IPS-18c (cell line): ENCODE data around the gene ACAT2.
"Not testable (repeated sequence)": the region's sequence is repeated elsewhere in the genome, so short reads cannot be mapped to it uniquely, and the experiment has no call there.

Experiments used
- H3K4me3 ChIP-seq: 2 replicates; pipeline ENCODE4 v1.7.0; 2013; ENCODE audit warnings: low read depth, mild to moderate bottlenecking, low read length, moderate library complexity; ENCODE audit not compliant: insufficient read depth
- H3K9me3 ChIP-seq: one replicate; pipeline ENCODE4 v1.6.1; 2013; ENCODE audit warnings: mild to moderate bottlenecking, low read length, moderate library complexity; ENCODE audit not compliant: control insufficient read depth, insufficient read depth

ACAT2 gene

GRCh38 chr6:159727717-159728445 lies 34.0 kb upstream of the ACAT2 start:
- Histone ChIP-seq H3K4me3 (peak overlapping the region; percentile 89), H3K9me3 (no peaks in the 10 kb centered on the region)

DNA sequence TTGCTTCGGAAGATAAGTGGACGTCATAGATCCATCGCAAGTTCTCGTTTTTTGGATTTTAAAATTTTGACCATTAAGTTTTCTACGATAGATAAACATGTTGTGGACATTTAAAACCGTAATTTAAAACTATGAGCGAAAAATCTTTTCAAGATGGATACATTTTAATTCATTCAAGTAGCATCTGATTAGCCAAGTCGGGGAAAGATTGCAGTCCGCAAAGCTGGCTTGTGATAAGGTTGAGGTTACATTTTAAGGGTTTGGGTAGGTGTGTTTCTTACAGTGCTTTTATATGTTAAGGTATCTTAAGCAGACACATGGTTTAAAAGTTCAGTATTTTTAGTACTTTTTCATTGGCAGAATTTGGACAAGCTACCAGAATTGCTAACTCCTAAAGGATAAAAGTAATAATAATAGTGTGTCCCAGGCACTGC lies 33.3 kb upstream of the ACAT2 start:
- H3K9me3 ChIP-seq, result no peaks in the 10 kb centered on the region
- peak overlapping the region; percentile 89 for H3K4me3 ChIP-seq

GRCh38 chr6:159729598-159730331 lies 32.1 kb upstream of the ACAT2 start:
- no peak overlapping the region for H3K4me3 ChIP-seq
- no peaks in the 10 kb centered on the region for H3K9me3 ChIP-seq

DNA sequence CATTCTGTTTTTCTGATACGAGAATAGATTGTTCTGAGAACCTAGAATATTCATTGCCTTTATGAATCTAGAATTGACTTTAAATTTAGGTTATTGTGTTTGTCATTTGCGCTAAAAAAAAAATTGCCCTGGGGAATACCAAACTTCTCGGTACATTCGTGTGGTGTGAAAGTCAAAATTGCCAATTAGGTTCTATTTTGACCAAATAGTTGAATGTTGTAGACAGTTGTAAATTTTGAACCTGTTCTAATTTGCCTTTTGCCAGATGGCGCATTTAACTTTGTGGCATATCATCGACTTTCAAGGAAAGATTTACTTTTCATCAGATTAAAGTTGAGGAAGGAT lies 31.5 kb upstream of the ACAT2 start:
- no peak overlapping the region for H3K4me3 ChIP-seq

DNA sequence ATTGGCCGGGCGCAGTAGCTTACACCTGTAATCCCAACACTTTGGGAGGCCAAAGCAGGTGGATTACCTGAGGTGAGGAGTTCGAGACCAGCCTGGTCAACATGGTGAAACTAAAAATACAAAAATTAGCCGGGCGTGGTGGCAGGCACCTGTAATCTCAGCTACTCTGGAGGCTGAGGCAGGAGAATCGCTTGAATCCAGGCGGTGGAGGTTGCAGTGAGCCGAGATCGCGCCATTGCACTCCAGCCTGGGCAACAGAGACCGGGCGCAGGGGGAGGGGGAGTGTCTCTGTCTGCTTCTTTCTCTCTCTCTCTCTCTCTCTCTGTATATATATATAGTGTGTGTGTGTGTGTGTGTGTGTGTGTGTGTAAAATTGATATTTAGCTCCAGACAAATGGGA lies 29.3 kb upstream of the ACAT2 start:
- H3K4me3 ChIP-seq, H3K9me3 ChIP-seq: not testable (repeated sequence)

More for the DNA sequence above, 31.5 kb upstream of the ACAT2 start:
- no peaks in the 10 kb centered on the region for H3K9me3 ChIP-seq

DNA sequence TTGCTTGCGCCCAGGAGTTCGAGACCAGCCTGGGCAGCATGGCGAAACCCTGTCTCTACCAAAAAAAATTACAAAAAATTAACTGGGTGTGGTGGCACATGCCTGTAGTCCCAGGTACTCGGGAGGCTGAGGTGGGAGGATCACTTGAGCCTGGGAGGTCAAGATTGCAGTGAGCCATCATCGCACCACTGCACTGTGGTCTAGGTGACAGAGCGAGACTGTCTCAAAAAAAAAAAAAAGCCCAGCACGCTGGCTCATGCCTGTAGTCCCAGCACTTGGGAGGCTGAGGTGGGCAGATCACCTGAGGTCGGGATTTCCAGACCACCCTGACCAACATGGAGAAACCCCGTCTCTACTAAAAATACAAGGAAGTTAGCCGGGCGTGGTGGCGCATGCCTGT lies 28.4 kb upstream of the ACAT2 start:
- not testable (repeated sequence) for H3K9me3 ChIP-seq

DNA sequence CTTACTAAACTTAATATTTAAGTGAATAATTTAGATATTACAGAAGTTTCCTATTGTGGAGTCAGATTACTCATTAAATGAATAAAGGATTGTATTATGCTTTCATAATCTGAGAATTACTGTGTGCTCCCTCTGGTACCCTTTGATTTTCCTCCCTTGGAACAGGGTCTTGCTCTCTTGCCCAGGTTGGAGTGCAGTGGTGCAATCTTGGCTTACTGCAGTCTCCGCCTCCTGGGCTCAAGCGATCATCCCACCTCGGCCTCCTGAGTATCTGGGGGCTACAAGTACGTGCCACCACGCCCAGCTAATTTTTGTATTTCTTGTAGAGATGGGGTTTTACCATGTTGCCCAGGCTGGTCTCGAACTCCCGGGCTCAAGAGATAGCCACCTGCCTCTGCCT lies 24.9 kb upstream of the ACAT2 start:
- Histone ChIP-seq H3K4me3 (no peak overlapping the region), H3K9me3 (no peaks in the 10 kb centered on the region)

More for the DNA sequence above, 28.4 kb upstream of the ACAT2 start:
- not testable (repeated sequence) for H3K4me3 ChIP-seq

DNA sequence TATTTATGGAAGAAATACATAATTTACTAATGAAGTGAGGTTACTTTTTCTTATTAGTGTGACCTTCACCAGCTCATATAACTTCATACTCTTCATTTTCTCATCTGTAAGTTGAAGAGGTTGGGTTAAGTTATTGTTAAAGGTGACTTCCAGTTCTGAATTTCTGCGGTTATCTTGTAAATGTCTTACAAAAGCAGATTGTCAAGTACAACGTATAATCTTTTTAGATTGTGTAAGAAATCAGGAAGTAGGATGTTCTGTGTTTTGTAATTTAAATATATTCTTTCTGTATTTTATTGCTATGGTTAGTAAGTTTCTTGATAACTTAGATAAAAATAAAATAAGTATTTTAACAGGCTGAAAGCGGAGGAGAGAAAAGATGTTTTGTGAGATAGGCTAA lies 22.5 kb upstream of the ACAT2 start:
- Histone ChIP-seq H3K4me3 (no peak overlapping the region), H3K9me3 (no peaks in the 10 kb centered on the region)

DNA sequence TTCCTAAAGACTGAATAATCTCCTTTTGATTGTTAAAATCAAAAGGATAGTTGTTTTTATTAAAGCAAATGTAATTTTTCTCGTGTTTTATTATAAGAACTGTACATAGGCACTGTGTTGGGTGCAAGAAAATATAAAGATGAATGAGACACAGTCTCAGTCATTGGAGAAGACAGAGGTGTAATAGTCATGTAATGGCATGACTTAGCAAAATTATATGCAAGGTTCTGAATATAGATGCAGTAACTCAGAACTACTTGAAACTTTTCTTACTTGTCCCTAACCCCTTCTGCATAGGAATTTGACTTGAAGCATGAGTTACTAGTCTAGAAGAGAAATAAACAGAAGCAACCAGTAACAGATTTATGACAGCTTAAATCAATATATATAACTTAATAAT lies 19.7 kb upstream of the ACAT2 start:
- H3K4me3 ChIP-seq, result no peak overlapping the region
- no peaks in the 10 kb centered on the region for H3K9me3 ChIP-seq

DNA sequence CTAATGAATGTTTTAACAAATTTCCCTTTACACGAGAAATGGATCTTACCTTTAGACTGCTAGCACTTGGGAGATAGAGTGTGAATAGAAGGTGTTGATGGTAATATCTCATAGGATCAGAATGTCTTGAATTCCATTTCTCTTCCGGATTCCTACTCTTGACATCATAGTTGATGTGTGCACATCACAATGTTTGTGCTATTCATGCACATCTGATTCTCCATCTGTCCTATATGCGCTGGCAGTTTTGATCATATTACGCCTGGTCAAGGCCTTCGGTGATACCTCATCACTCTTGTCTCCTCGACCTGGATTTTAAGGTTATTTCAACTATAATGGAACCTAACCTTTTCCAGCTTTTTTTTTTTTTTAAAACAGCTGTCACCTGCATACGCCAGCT lies 16.8 kb upstream of the ACAT2 start:
- no peaks in the 10 kb centered on the region for H3K9me3 ChIP-seq

GRCh38 chr6:159746759-159747158 lies 15.1 kb upstream of the ACAT2 start:
- Histone ChIP-seq H3K9me3 (no peaks in the 10 kb centered on the region), H3K4me3 (no peak overlapping the region)

More for the DNA sequence above, 16.8 kb upstream of the ACAT2 start:
- H3K4me3 ChIP-seq, result no peak overlapping the region

DNA sequence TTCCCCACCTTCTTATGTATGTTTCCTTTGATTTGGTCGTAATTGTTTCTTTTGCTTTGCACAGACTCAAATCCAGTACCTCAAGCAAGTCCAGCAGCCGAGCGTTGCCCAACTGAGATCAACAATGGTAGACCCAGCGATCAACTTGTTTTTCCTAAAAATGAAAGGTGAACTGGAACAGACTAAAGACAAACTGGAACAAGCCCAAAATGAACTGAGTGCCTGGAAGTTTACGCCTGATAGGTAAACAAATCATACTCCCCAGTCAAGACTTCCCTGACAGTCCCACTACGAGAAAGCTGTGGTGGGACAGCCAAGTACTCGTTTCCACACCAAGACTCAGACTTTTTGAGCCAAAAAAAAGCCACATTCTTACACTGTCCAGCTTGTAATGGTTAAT lies 13.7 kb upstream of the ACAT2 start:
- H3K4me3 ChIP-seq, H3K9me3 ChIP-seq: not testable (repeated sequence)

GRCh38 chr6:159751448-159751847 lies 10.4 kb upstream of the ACAT2 start:
- Histone ChIP-seq H3K9me3 (no peaks in the 10 kb centered on the region), H3K4me3 (no peak overlapping the region)

GRCh38 chr6:159753081-159753872 lies 8.6 kb upstream of the ACAT2 start:
- Histone ChIP-seq H3K9me3 (no peaks in the 10 kb centered on the region), H3K4me3 (no peak overlapping the region)

- H3K4me3 ChIP-seq, result no peak overlapping the region
- no peaks in the 10 kb centered on the region for H3K9me3 ChIP-seq
Measured at GRCh38 chr6:159754401-159754800, 7.4 kb upstream of the ACAT2 start.

DNA sequence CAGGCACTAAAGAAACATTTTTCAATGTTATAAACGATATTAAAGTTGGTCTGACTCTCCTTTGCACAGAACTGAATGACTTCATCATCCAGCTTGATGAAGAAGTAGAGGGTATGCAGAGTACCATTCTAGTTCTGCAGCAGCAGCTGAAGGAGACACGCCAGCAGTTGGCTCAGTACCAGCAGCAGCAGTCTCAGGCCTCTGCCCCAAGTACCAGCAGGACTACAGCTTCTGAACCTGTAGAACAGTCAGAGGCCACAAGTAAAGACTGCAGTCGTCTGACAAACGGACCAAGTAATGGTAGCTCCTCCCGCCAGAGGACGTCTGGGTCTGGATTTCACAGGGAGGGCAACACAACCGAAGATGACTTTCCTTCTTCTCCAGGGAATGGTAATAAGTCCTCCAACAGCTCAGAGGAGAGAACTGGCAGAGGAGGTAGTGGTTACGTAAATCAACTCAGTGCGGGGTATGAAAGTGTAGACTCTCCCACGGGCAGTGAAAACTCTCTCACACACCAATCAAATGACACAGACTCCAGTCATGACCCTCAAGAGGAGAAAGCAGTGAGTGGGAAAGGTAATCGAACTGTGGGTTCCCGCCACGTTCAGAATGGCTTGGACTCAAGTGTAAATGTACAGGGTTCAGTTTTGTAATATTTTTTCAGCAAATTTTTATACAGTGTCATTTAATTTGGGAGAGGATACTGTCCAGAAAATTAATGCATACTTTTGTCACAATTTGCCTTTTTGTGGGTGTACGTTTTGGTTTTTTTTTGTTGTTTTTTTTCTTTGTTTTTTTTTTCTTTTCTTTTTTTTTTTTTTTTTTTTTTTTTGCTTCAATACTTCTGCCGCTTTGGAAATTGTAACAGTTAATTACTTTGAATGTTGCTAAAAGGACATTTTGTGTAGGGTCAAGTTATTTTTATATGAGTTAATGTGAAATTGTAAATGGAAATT lies 6.6 kb upstream of the ACAT2 start:
- H3K4me3 ChIP-seq, result no peak overlapping the region
- H3K9me3 ChIP-seq, result no peaks in the 10 kb centered on the region

GRCh38 chr6:159756508-159756907 lies 5.3 kb upstream of the ACAT2 start:
- Histone ChIP-seq H3K9me3 (no peaks in the 10 kb centered on the region), H3K4me3 (no peak overlapping the region)
